DMS153 (cell line): ENCODE results near the gene CSF3.
A peak's percentile ranks its signal among the peaks of the same experiment; 100 is the strongest.
"Not testable (repeated sequence)": the region's sequence is repeated elsewhere in the genome, so short reads cannot be mapped to it uniquely, and the experiment has no call there.

ENCODE experiments used
- DNase-seq: peaks from one replicate; lab custom pipeline; 2025; lab: John Stamatoyannopoulos, UW

Gene CSF3

DNA sequence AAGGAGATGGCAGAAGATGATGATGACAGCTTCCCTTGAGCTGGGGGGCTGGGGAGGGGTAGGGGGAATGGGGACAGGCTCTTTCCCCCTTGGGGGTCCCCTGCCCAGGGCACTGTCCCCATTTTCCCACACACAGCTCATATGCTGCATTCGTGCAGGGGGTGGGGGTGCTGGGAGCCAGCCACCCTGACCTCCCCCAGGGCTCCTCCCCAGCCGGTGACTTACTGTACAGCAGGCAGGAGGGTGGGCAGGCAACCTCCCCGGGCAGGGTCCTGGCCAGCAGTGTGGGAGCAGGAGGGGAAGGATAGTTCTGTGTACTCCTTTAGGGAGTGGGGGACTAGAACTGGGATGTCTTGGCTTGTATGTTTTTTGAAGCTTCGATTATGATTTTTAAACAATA lies 17.7 kb upstream of the CSF3 start:
- no peak for DNase-seq

- no peak for DNase-seq
These were observed 16.2 kb upstream of the CSF3 start for GRCh38 chr17:39999067-39999466.

- DNase-seq, result no peak
These were observed 15.1 kb upstream of the CSF3 start for GRCh38 chr17:40000161-40000560.

DNA sequence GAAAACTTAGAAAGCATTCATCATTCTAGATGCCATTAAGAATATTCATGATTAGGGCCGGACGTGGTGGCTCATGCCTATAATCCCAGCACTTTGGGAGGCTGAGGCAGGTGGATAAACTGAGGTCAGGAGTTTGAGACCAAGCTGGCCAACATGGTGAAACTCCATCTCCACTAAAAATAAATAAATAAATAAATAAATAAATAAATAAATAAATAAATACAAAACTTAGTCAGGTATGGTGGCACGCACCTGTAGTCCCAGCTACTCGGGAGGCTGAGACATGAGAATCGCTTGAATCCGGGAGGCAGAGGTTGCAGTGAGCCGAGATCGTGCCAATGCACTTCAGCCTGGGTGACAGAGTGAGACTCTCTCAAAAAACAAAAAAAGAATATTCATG lies 13.9 kb upstream of the CSF3 start:
- DNase-seq, result not testable (repeated sequence)

DNA sequence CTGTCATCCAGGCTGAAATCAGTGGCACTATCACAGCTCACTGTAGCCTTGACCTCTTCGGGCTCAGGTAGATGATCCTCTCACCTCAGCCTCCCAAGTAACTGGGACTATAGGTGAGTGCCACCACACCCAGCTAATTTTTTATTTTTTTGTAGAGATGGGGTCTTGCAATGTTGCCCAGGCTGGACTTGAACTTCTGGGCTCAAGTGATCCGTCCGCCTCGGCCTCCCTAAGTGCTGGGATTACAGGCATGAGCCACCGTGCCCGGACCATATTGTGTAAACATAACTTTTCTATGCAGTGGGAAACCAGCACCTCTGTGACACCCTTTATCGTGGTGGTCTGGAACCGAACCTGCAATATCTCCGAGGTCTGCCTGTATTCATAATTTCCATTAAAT lies 11.2 kb upstream of the CSF3 start:
- no peak for DNase-seq

GRCh38 chr17:40004712-40005111 lies 10.5 kb upstream of the CSF3 start:
- DNase-seq, result no peak

DNA sequence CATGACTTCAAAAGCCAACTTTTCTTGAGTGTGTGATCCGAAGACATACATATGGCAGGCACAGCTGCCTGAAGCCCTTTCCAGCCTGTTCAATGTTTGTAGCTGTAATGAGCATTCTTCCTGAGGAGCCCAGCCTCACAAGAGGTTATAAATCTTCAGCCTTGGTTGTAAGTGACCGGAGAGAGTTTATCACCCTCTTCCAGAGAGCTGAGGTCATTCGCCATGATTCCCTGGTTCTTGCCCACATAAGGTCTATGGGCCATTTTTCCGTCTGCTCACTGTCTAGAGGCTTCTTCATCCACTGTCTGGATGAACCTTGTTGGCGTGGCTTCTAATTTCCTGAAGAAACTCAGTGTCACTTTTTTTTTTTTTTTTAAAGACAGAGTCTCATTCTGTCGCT lies 9.7 kb upstream of the CSF3 start:
- DNase-seq, result no peak

DNA sequence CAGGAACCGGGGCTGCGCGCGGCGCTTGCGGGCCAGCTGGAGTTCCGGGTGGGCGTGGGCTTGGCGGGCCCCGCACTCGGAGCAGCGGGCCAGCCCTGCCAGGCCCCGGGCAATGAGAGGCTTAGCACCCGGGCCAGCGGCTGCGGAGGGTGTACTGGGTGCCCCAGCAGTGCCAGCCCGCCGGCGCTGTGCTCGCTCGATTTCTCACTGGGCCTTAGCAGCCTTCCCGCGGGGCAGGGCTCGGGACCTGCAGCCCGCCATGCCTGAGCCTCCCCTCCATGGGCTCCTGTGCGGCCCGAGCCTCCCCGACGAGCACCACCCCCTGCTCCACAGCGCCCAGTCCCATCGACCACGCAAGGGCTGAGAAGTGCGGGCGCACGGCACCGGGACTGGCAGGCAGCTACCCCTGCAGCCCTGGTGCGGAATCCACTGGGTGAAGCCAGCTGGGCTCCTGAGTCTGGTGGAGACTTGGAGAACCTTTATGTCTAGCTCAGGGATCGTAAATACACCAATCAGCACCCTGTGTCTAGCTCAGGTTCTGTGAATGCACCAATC lies 4.2 kb upstream of the CSF3 start:
- DNase-seq, result not testable (repeated sequence)

- DNase-seq, result not testable (repeated sequence)
These were observed 3.1 kb upstream of the CSF3 start for GRCh38 chr17:40012017-40012647.

GRCh38 chr17:40014375-40014980 lies 762 bp upstream of the CSF3 start:
- no peak for DNase-seq

GRCh38 chr17:40015998-40016985 lies 1.1 kb downstream of the CSF3 start:
- no peak for DNase-seq

DNA sequence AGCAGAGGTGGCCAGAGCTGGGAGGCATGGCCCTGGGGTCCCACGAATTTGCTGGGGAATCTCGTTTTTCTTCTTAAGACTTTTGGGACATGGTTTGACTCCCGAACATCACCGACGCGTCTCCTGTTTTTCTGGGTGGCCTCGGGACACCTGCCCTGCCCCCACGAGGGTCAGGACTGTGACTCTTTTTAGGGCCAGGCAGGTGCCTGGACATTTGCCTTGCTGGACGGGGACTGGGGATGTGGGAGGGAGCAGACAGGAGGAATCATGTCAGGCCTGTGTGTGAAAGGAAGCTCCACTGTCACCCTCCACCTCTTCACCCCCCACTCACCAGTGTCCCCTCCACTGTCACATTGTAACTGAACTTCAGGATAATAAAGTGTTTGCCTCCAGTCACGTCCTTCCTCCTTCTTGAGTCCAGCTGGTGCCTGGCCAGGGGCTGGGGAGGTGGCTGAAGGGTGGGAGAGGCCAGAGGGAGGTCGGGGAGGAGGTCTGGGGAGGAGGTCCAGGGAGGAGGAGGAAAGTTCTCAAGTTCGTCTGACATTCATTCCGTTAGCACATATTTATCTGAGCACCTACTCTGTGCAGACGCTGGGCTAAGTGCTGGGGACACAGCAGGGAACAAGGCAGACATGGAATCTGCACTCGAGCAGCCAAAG lies 2.3 kb downstream of the CSF3 start:
- no peak for DNase-seq

DNA sequence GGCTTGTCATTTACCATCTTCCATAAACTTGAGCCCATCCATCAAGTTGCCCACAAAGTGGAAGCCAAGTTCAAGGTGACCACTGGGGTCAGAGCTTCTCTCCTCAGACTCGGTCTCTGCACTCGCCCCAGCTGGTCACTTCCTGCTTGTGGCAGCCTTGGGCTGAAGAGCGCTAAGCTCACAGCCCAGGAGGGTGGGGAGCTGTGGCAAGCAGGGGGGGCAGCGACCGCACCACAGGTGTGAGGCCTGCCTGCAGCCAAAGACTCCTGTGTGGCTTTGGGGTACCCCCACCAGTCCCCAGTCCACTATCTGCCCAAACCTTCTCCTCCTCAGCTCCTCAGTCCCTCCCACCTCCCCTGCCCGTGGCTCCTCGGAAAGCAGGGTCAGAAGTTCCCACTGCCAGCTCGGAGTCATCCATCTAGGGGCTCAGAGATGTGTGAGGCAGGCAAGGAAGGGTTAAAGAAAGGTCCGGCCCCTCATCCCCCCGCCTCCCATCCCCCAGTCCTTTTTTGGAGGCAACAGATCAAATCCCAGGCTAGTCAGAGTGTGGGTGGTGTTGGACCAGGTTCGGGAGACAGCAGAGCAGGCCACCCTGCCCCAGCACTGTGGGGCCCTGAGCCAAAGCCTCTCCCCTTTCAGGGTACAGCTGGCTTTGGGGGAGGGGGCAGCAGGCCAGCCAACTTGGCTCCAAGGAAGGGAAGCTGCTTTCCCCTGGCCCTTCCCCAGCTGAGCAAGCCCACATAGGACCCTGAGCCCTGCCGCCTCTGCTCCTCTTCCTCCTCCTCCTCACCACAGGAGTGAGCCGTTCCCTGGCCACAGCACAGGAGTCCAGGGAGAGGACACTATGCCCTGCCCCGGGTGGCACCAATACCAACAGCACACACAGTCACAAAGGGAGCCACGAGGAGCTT lies 3.2 kb downstream of the CSF3 start:
- no peak for DNase-seq

DNA sequence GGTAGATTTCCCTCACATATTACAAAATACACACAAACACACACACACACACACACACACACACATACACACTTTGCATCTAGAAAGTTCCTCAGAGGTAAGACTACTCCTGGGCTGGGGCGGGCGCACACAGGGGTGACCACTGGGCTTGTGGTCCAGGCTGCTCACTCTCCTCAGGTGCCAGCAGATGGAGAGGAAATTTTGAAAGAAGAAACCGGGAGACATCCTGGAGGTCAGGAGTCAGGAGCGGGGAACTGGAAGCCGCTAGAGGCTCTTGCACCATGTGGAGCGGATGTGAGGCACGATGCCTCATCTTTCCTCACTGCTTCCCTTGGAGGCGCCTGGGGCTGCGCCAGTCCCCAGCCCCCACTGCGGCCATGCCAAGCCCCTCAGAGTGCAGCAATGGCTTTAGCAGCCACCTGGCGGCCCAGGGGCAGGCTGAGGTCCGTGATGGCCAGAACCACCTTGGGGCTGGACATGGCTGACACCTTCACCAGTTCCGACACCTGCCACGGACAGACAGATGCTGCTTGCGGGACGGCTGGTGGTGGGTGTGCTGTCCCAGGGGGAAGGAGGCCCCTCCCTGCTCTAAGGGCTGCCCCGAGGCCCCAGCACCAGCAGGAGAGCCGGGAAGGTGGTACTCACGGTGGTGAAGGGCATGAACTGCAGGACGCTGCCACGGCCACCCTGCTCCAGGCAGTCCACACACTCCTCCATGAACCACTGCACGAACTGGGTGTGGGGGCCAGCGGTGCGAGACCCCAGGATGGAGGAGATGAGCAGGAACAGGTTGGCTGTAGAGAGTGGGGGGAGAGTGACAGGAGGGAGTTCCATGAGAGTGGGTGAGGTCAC lies 4.1 kb downstream of the CSF3 start:
- DNase-seq, result no peak

DNA sequence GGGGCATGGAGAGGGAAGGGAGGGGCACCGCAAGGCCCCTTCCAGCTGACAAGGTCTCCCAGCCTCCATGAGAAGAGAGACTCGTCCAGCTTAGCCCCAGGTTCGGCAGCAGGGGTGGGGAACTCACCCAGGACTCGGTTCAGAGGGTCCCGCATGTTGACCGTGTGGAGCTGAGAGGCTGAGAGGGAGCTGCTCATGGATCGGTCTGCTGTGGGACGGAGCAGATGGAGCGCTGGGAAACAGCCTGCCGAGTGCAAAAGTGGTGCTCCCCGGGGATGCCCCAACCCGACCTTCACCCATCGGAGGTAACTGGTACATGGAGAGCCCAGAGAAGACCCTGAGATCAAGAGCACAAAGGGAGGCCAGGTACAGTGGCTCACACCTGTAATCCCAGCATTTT lies 4.9 kb downstream of the CSF3 start:
- DNase-seq, result no peak

- DNase-seq, result no peak
These were observed 6.3 kb downstream of the CSF3 start for GRCh38 chr17:40021451-40021971.

- DNase-seq, result no peak
These were observed 7.3 kb downstream of the CSF3 start for GRCh38 chr17:40022497-40022896.

DNA sequence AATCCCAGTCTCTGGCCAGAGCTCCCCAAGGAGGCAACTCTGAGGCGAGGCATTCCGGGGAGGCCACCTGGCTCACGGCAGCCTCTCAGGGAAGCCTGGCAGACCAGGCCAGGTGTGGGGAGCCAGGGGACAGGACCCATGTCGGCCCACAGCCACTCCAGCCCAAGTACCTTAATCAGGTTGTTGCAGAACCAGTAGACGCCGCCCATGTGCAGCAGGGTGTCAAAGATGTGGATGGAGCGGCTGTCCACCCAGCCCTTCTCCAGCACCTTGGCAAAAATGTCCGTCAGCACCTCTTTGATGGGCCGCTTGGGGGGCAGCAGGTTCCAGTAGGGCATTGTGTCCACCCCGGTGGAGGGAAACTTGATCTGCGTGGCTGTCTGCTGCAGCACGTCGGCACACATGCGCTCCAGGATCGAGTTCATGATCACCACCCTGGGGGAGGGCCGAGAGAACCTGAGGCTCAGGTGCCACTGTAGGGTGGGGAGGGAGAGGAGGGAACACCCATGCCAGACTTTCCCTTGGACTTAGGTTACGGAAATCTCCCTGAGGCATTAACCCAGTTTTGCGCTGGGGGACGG lies 7.8 kb downstream of the CSF3 start:
- DNase-seq, result peak; percentile 78

GRCh38 chr17:40023590-40024292 lies 8.5 kb downstream of the CSF3 start:
- DNase-seq, result peak; percentile 78
